GM19324 (cell line): ENCODE measurements around the gene ELL2.
A peak's percentile ranks its signal among the peaks of the same experiment; 100 is the strongest.
"Not testable (repeated sequence)": the region's sequence is repeated elsewhere in the genome, so short reads cannot be mapped to it uniquely, and the experiment has no call there.

ENCODE experiments used
- ATAC-seq: cut with Tn5 transposase; IDR thresholded peaks from one replicate; pipeline ENCODE4 v1.9.1; 2021; ENCODE audit warnings: mild to moderate bottlenecking, moderate library complexity; ENCODE audit not compliant: unreplicated experiment, low FRiP score

The ELL2 gene

GRCh38 chr5:95915999-95916686 is 45.5 kb downstream of the ELL2 start:
- ATAC-seq = peak; percentile 57

- ATAC-seq = no peak
These were observed 48.0 kb downstream of the ELL2 start for GRCh38 chr5:95913663-95914062.

DNA sequence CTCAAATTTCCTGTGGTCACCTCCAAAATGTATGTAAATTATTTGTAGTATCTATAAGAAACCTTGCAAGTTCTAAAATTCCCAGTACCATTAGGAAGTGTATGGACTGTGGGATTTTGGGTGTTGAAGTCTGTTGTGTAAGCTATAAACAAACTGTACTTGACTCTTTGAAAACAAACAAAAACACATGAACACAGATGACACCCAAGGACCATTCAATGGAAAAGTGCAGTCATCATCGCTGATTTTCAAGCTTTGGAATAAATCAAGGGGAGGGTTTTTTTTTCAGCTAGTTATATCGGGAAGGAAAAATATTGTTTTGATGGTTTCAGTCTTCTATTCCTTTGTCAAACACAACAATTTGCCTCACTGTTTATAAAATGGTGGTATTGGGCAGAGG is 49.6 kb downstream of the ELL2 start:
- ATAC-seq = no peak

DNA sequence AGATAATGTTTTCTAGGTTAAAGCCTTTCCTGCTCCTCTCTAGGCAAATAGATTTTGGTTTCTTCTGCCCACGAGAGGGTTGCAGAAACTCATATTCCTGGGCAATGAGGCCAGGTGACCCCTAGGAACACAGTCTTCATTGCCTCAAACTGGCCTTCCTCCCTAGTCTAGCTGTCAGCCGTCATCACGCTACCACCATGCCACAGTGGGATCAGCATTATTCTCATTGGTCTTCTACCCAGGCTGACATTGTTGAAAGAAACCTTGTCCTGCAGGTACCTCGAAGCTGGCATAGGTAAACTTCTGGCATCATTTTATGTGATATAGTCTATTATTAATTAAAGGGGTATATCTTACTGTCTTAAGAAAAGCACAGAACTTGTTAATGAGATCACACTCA is 51.1 kb downstream of the ELL2 start:
- no peak for ATAC-seq

DNA sequence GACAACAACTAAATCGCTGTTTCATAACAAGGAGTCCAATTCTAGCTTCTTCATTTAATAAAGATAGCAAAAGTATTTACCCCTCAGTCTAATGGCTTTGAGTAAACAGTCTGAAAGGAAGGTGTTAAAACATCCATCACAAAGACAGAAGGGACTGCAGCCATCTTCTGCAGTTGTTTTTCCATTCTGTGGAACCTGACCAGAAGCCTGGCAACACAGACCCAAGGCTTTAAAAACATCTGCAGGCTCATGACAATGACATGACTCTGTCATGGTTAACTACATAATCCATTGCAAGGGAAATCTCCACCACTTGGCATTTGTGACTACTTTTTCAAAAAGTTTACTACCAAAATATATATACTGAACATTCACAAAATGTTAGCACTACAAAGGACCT is 51.9 kb downstream of the ELL2 start:
- ATAC-seq = no peak

DNA sequence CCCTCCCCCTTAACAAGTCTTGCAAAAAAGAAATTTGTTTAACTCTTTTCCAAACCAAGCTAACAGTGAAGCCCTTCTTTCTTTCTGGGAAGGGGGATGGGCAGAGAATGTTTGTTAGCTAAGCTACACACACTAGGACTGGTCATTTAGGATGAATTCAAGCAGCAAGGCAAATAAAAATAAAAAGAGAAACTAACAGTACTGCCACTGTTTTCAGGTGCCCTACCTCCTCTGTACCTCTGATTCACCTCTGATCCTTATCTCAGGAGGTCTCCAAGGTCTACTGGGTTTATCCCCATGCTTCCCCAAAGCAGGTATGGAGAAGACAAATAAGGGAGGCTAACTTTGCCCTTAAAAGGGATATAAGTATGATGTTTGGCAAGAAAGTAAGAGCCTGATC is 52.9 kb downstream of the ELL2 start:
- no peak for ATAC-seq

DNA sequence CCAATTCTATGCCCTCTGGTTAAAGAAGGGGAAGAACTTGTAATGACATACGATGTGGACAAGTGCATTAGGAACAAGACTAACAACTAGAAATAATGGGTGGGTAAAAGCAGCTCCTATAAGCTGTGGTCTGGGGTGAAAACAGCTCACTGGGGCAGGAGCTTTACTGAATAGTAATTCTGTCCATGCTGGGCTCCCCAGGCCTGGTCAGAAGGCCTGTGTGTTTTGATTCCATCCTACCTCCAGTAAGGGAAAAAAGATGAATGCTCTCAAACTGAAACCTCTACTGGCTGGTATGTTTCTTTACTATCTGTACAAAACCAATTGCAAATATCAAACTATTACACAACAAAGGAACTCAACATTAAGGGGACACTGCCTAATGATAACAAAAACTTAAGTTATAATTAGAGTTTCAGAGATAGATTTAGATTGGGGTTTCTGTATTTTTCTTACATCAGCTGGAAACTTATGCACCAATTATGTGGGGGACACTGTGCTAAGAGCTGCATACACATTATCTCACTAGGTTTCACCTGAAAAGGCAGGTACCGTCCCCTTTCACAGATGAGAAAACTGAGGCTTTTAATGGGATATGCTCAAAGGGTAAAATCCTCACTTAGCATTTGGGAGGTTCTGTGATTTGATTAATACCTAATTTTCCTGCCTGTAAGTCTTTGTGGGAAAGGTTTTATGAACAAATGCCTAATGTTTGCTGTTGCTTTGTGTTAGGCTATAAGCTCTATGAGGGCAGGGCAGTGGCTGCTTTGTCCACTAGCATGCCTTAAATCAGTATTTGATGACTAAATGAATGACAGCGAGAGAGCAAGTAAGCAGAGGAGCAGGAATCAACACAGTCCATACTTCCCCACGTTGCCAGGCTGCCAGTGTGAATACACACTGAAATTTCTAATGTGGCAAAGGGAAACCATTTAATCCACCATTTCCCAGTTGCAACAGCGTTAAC is 53.6 kb downstream of the ELL2 start:
- no peak for ATAC-seq

DNA sequence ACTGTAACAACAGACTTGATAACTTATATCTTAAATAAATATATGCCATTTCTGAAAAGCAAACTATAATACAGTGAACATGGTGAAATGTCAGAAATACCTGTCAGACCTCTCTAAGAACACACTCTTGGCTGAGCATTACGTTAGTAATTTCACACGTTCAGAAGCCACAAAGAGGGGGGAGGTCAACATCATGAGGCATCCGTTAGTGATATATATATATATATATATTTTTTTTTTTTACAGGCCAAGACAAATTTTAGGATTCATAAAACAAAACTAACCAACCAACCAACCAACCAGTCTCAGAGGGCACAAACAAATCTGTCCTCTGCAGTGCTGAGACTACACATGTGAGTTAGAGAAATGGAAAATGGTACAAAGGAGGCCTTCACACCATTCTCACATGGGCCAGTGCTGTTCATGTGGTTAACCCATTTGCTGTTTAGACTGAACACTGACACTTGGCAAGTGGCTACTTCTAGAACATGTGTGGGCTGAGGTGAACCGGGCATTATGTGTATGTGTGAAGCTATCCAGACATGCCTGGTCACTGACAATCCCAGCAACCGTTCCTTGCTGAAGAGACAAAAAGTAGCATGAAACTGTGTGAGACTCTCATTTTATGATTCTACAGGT is 54.5 kb downstream of the ELL2 start:
- ATAC-seq = no peak

GRCh38 chr5:95906398-95906797 is 55.3 kb downstream of the ELL2 start:
- ATAC-seq = not testable (repeated sequence)

- no peak for ATAC-seq
These were observed 56.8 kb downstream of the ELL2 start for GRCh38 chr5:95904827-95905226.

DNA sequence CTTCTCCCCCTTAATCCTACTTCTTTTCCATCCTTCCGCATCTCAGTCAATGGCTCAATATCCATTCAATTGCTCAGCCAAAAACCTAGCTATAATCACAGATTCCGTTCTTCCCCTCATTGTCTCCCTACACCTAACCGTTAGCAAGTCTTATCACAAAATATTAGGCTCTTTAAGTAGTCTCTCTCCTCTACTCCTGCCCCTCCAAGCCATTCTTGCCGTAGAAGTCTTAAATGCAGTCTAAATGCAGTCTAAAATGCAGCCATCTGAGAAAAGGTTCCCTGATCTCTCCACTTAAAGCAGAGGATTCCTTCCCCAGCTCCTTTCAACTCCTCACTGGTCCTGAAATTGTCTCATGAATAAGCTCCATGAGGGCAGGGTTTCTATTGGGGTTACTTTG is 57.8 kb downstream of the ELL2 start:
- no peak for ATAC-seq

DNA sequence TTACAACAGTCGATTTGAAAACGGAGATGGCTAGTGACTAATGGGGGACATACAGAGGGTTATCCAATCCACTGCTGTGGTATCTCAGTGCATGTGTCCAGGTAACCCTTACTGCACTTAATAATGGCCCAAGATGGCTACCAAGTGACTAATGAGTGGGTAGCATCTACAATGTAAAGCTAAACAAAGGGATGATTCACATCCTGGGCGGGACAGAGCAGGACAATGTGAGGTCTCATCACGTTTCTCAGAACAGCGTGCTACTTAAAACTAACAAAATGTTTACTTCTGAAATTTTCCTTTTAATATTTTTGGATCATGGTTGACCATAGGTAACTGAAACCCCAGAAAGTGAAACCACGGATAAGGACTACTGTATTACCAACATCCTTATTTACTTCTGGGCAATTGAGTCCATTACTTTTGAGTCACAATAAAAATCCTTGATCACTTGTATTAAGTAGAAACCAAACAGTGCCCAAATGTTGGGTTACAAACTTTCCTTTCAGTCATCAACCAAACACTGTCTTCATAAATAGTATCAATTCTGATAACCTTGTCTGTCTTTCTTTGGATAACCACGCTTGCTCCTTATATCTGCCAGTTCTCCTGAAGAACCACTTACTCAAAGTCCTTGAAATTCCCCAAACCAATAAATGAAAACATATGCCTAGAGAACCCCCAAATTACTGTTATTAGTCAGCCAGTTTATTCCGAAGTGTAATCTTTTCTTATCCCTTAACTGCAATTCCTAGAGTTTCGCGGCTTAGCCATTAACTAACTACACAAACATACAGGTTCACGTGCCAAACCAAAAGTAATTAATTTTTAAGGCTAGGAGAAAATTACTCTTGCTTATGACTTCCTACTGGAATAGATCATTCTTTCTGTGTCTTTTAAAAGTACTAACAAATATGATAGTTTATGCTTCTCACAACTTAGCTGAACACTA is 59.7 kb downstream of the ELL2 start:
- no peak for ATAC-seq

DNA sequence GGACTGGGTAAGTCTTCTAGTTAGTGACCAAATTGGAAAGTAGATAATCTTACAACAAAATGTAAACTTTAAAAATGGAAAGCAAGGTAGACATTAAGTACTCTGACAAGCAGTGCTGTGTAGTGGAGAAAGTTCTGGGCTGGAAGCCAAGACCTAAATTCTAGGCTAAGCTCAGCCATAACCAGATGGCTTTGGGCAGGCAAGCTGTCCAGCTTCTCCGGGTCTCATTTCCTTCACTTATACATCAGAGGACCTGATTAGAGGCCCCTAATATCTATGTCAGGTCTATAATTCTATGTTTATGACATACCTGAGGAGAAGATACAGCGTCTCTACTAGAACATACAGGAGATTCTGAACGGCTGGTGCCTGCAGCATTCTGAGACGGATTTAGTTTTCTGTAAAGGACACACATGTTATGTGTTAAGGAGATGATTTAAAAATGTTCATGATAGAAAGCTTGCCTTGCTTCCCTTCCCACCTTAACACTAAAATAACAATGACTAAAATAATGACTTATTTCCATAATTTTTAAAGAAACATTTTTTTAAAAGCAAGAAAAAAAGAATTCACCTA is 61.2 kb downstream of the ELL2 start:
- no peak for ATAC-seq

DNA sequence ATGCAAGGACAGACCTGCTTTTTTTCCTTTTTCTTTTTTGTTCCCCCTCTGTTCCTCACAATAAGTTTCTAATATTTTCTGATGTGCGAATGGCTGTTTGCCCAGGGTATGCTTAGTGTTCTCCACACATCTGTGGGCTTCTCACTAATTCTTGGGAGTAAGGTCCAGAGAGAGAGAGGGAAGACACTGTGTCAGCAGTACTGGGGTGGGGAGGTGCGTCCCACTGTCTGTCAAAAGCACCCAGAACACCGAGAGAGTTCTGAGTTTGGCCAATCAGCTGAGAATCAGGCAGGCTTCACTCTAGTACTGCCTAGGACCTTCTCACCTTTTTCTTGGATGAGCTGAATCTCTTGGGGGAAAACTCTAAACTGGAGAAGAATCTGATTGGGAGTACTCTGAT is 61.8 kb downstream of the ELL2 start:
- no peak for ATAC-seq

- no peak for ATAC-seq
These were observed 62.6 kb downstream of the ELL2 start for GRCh38 chr5:95899006-95899405.

DNA sequence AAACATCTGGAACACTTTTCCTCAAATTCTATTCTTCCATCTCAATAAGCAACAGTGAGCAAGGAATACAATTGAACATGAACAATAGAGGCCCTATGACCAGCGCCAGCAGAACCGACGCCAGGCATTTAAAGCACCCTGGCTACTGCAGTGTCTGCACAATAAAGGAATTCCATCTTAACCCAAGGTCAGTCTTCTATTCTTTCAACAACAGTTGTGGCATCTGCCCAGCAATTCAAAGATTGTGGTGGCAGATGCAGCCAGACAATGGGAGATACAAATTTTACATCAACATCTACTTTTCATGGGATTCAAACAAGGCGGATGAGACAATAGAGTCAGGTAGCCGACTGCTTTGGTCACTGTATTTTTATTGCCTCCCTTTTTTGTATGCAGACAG is 65.9 kb downstream of the ELL2 start:
- ATAC-seq = no peak

DNA sequence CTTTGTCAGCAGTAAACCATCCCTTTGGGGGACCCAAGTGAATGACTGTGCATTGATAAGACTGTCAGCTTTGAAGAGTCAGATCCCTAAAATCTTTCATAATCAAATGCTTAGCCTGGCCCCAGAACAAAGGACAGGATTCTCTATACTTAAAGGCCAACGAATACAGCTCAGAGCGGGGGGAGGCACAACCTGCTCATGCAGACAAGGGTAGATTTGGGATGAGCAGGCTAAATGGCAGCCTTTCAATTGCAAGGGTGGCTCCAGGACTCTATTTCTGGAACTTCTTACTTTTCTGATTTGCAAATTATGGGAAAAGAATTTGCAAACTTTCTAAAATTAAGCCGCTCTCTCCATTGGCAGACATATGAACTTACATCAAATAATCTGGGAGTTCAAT is 66.4 kb downstream of the ELL2 start:
- no peak for ATAC-seq

DNA sequence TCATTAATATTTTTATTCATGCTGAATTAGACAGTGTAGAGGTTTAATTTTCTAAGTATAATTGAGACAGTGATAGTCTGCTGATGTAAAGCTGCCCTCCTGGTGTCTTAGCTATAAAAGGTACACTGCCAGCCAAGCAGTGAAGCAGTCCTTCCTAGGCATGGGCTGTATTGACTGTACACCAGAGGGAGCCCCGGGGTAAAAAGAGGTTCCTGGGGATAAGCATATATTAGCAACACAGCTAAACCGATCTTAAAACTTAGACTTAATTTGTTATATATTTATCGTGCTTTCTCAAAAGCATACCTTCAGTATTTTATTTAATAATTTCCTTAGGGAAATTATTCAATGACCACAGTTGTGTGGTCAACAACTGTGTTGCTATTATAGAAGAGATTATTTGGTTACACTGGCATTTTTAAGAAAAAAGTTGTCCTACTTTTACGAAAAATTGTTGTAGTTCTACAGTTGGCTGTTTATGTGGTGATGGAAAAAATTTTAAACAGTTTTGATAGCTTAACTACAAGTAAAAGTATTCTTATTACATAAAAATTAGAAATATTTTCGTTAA is 68.8 kb downstream of the ELL2 start:
- no peak for ATAC-seq

GRCh38 chr5:95891499-95891898 is 70.2 kb downstream of the ELL2 start:
- no peak for ATAC-seq

GRCh38 chr5:95889076-95889475 is 72.6 kb downstream of the ELL2 start:
- ATAC-seq = no peak
